Kidney (tissue), 14 donors: ENCODE results near the gene ERBB4. TPM values are rescaled to one million over a fixed set of nuclear protein-coding genes. Genes with fewer than 3 reads are reported as not detected.

ENCODE experiments used
- DNase-seq, 5 donors: peaks; one replicate each; pipeline ENCODE4 v3.0.0-alpha.2; 2013 to 2020
- FAIRE-seq: peaks from 2 replicates; lab custom pipeline; 2012; peaks lifted over from hg19 to GRCh38; lab: Jason Lieb, UNC
- H3K27ac ChIP-seq, 2 donors: one replicate each; pipeline ENCODE4 v1.7.0; 2013; ENCODE audit warnings: low read depth in 2 of 2, low read length in 2 of 2, inconsistent platforms in 1 of 2
- H3K27me3 ChIP-seq: one replicate; pipeline ENCODE4 v1.7.1; 2013; ENCODE audit warnings: low read length, inconsistent platforms; ENCODE audit not compliant: control insufficient read depth, insufficient read depth
- H3K36me3 ChIP-seq, 3 donors: one replicate each; pipeline versions ENCODE4 v1.7.0 to v1.7.1; 2013; ENCODE audit warnings: low read length in 3 of 3, control low read depth in 1 of 3, inconsistent platforms in 1 of 3; ENCODE audit not compliant: insufficient read depth in 3 of 3, control insufficient read depth in 2 of 3
- H3K4me1 ChIP-seq, 3 donors: one replicate each; pipeline versions ENCODE4 v1.7.0 to v1.7.1; 2013; ENCODE audit warnings: low read length in 3 of 3, inconsistent platforms in 1 of 3, low read depth in 1 of 3; ENCODE audit not compliant: control insufficient read depth in 2 of 3, insufficient read depth in 2 of 3
- H3K4me3 ChIP-seq, 3 donors: one replicate each; pipeline versions ENCODE4 v1.7.0 to v1.8.1; 2013; ENCODE audit warnings: low read length in 3 of 3, control low read depth in 1 of 3, inconsistent platforms in 1 of 3
- H3K9ac ChIP-seq, 3 donors: one replicate each; pipeline versions ENCODE4 v1.7.0 to v1.7.1; 2013; ENCODE audit warnings: low read length in 3 of 3, control low read depth in 1 of 3, inconsistent platforms in 1 of 3
- H3K9me3 ChIP-seq, 3 donors: one replicate each; pipeline versions ENCODE4 v1.7.0 to v1.7.1; 2013; ENCODE audit warnings: low read length in 3 of 3, control low read depth in 1 of 3, inconsistent platforms in 1 of 3; ENCODE audit not compliant: control insufficient read depth in 2 of 3, insufficient read depth in 1 of 3
- CTCF ChIP-seq: IDR thresholded peaks from 3 replicates; pipeline ENCODE4 v1.5.1; 2012; ENCODE audit warnings: mild to moderate bottlenecking, moderate library complexity, borderline replicate concordance; ENCODE audit not compliant: insufficient read depth; ENCODE audit errors: extremely low read depth
- intact Hi-C: fragments of 100-400 bp; cut with DNase I; formaldehyde crosslinking; loops from one replicate; pipeline ENCODE4 v1.11.1; 2022
- polyA plus RNA-seq: library from polyadenylated mRNA; stranded (reverse); fragments of 350-450 nt; fragmentation: Illumina TruSeq; extraction: RNeasy Lipid Tissue Mini Kit (QIAGEN cat#74804); gene quantifications from one replicate; pipeline ENCODE4 v1.2.3, GENCODE V29; 2014; ENCODE audit warnings: low read depth, low replicate concordance; ENCODE audit not compliant: insufficient read depth
- total RNA-seq: library from RNA; stranded (reverse); fragmentation: NEBNext Ultra II Directional; extraction: Animal tissue kit (Norgen Biotek cat#: 25700); gene quantifications from one replicate; pipeline ENCODE4 v1.2.1, GENCODE V29; 2021
- donor health status: control.
- donor health status: control.
- donor health status: control.
- donor health status: control.
- donor health status: control.
- donor health status: DM: yes; HTN: yes; CAD: no.
- donor health status: Normal renal cell carcinoma (clear cell type).

ERBB4 gene
- total and polyA plus RNA-seq, 2 donors from 2014 or later, result 3.9 to 152 TPM

GRCh38 chr2:212064318-212064717, 474.3 kb downstream of the ERBB4 start:
- no peak for DNase-seq
- H3K36me3 ChIP-seq, result no peaks in the 10 kb centered on the region
- H3K9me3 ChIP-seq, result no peaks in the 10 kb centered on the region
- FAIRE-seq, result no peak
- no peak overlapping the region for H3K4me3 ChIP-seq
- TF ChIP-seq CTCF, result no peak
- no peaks in the 10 kb centered on the region for H3K4me1 ChIP-seq
- intact Hi-C loops, result no loop called here
- H3K9ac ChIP-seq, result no peak overlapping the region
- no peaks in the 10 kb centered on the region for H3K27me3 ChIP-seq
- no peak overlapping the region for H3K27ac ChIP-seq

GRCh38 chr2:212052412-212053159, 486.0 kb downstream of the ERBB4 start:
- Histone ChIP-seq H3K27me3 (no peaks in the 10 kb centered on the region), H3K9ac (no peak overlapping the region), H3K9me3 (peaks cover 0 to 10% (median 0%) of the 10 kb centered on the region in 3 donors), H3K27ac (no peak overlapping the region), H3K36me3 (no peaks in the 10 kb centered on the region), H3K4me1 (no peaks in the 10 kb centered on the region), H3K4me3 (no peak overlapping the region)
- no peak for DNase-seq
- no peak for FAIRE-seq
- no peak for TF ChIP-seq CTCF
- intact Hi-C loops, result no loop called here

GRCh38 chr2:212050871-212051270, 487.7 kb downstream of the ERBB4 start:
- Histone ChIP-seq H3K4me1 (no peaks in the 10 kb centered on the region), H3K27me3 (no peaks in the 10 kb centered on the region), H3K9ac (no peak overlapping the region), H3K36me3 (no peaks in the 10 kb centered on the region), H3K27ac (no peak overlapping the region), H3K9me3 (peaks cover 0 to 10% (median 0%) of the 10 kb centered on the region in 3 donors), H3K4me3 (no peak overlapping the region)
- TF ChIP-seq CTCF, result no peak
- intact Hi-C loops, result no loop called here
- FAIRE-seq (no peak), DNase-seq (no peak)

- H3K4me1 ChIP-seq, result no peaks in the 10 kb centered on the region
- H3K27ac ChIP-seq, result no peak overlapping the region
- DNase-seq, result no peak
- H3K9ac ChIP-seq, result no peak overlapping the region
- no peak for FAIRE-seq
- no peak for TF ChIP-seq CTCF
- no peaks in the 10 kb centered on the region for H3K9me3 ChIP-seq
- no peak overlapping the region for H3K4me3 ChIP-seq
- H3K27me3 ChIP-seq, result no peaks in the 10 kb centered on the region
- intact Hi-C loops, result no loop called here
- no peaks in the 10 kb centered on the region for H3K36me3 ChIP-seq
Observed at GRCh38 chr2:212042562-212042961, 496.0 kb downstream of the ERBB4 start.
